H1 (cell line): Measurements from ENCODE around the gene TRO.

Experiments
- MAFK ChIP-seq: IDR thresholded peaks from 2 replicates; pipeline ENCODE4 v1.6.1; 2012; ENCODE audit warnings: low read depth, mild to moderate bottlenecking, improper control_type of control experiment, low read length
- POLR2AphosphoS5 ChIP-seq: IDR thresholded peaks from 2 replicates; pipeline ENCODE4 v1.6.1; 2011; ENCODE audit warnings: low read depth, low read length
- TEAD4 ChIP-seq: IDR thresholded peaks from 2 replicates; pipeline ENCODE4 v1.6.1; 2012; ENCODE audit warnings: low read depth, low read length, inconsistent platforms, mixed read lengths
- TF ChIP-seq, protein P1 (sequence below), 3 experiments: IDR thresholded peaks; 1 replicate in 2 of 3; 2 replicates in 1 of 3; pipeline versions ENCODE4 v1.5.1 to v1.6.1; 2011; ENCODE audit warnings: low read length in 3 of 3, mild to moderate bottlenecking in 3 of 3, inconsistent platforms in 2 of 3, low read depth in 1 of 3, moderate library complexity in 1 of 3; ENCODE audit not compliant: insufficient read depth in 1 of 3; ENCODE audit errors: control extremely low read depth in 1 of 3
- TF ChIP-seq, protein P2 (sequence below): IDR thresholded peaks from 2 replicates; pipeline ENCODE4 v1.6.1; 2012; ENCODE audit warnings: low read length, inconsistent platforms
- TF ChIP-seq, protein P3 (sequence below): IDR thresholded peaks from 2 replicates; pipeline ENCODE4 v1.6.1; 2012; ENCODE audit warnings: inconsistent platforms

DNA sequence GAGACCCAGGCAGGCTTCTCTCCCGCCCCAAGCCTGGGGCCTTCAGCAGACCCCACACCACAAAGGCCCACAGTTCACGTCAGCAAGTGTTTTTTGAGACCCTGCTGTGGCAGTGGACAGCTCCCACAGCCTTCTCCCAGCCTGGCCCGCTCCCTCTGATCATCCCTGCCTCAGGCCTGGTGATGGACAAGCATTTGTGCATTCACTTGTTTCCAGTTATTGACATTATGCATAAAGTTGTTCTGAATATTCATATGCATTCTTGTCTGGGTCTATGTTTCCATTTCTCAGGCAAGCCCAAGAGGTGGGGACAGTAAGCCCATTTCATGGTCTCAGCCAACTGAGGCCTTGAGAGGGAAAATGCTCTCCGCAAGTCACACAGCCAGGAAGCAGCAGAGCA lies 14.7 kb downstream of the TRO start:
- no peak for TF ChIP-seq MAFK
- TF ChIP-seq, protein P1, sequence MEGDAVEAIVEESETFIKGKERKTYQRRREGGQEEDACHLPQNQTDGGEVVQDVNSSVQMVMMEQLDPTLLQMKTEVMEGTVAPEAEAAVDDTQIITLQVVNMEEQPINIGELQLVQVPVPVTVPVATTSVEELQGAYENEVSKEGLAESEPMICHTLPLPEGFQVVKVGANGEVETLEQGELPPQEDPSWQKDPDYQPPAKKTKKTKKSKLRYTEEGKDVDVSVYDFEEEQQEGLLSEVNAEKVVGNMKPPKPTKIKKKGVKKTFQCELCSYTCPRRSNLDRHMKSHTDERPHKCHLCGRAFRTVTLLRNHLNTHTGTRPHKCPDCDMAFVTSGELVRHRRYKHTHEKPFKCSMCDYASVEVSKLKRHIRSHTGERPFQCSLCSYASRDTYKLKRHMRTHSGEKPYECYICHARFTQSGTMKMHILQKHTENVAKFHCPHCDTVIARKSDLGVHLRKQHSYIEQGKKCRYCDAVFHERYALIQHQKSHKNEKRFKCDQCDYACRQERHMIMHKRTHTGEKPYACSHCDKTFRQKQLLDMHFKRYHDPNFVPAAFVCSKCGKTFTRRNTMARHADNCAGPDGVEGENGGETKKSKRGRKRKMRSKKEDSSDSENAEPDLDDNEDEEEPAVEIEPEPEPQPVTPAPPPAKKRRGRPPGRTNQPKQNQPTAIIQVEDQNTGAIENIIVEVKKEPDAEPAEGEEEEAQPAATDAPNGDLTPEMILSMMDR (IDR thresholded peaks at IDR 0.05; ENCODE audit: control extremely low read depth in 1 of 3, insufficient read depth in 1 of 3, low read depth in 1 of 3, low read length in 3 of 3): no peak
- TF ChIP-seq TEAD4: no peak
- TF ChIP-seq, protein P2, sequence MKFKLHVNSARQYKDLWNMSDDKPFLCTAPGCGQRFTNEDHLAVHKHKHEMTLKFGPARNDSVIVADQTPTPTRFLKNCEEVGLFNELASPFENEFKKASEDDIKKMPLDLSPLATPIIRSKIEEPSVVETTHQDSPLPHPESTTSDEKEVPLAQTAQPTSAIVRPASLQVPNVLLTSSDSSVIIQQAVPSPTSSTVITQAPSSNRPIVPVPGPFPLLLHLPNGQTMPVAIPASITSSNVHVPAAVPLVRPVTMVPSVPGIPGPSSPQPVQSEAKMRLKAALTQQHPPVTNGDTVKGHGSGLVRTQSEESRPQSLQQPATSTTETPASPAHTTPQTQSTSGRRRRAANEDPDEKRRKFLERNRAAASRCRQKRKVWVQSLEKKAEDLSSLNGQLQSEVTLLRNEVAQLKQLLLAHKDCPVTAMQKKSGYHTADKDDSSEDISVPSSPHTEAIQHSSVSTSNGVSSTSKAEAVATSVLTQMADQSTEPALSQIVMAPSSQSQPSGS: no peak
- no peak for TF ChIP-seq POLR2AphosphoS5
- TF ChIP-seq, protein P3, sequence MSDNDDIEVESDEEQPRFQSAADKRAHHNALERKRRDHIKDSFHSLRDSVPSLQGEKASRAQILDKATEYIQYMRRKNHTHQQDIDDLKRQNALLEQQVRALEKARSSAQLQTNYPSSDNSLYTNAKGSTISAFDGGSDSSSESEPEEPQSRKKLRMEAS: no peak
